Measurements from ENCODE around the gene CBX7. TPM values are rescaled to one million over a fixed set of nuclear protein-coding genes. Genes with fewer than 3 reads are reported as not detected.

Gene CBX7
- total RNA-seq, 1 donor from 2014 or later: 89.6 TPM

- DNase-seq (ENCODE audit: low spot score): no peak
- intact Hi-C loops (cut with DNase I): loop anchor here (5.0 kb wide), 1 partner anchor 264 kb away; no protein-coding TSS in a partner anchor
Measured at GRCh38 chr22:39130892-39131855, 21.3 kb downstream of the CBX7 start.

- intact Hi-C loops (cut with DNase I): loop anchor here (5.0 kb wide), 1 partner anchor 263 kb away; no protein-coding TSS in a partner anchor
- no peak for DNase-seq (ENCODE audit: low spot score)
Measured at GRCh38 chr22:39130152-39130704, 22.3 kb downstream of the CBX7 start.

- DNase-seq (ENCODE audit: low spot score): no peak
- intact Hi-C loops (cut with DNase I): loop anchor here (5.0 to 10.0 kb wide), 2 partner anchors 262 to 355 kb away; no protein-coding TSS in a partner anchor
Measured at GRCh38 chr22:39129746-39130145, 22.7 kb downstream of the CBX7 start.

- DNase-seq (ENCODE audit: low spot score): no peak
- intact Hi-C loops (cut with DNase I): loop anchor here (10.0 kb wide), 1 partner anchor 354 kb away; no protein-coding TSS in a partner anchor
Measured at GRCh38 chr22:39129081-39129480, 23.4 kb downstream of the CBX7 start.

GRCh38 chr22:39128508-39128907, 24.0 kb downstream of the CBX7 start:
- no peak for DNase-seq (ENCODE audit: low spot score)
- intact Hi-C loops (cut with DNase I): loop anchor here (10.0 kb wide), 1 partner anchor 354 kb away; no protein-coding TSS in a partner anchor

- DNase-seq (ENCODE audit: low spot score): no peak
- intact Hi-C loops (cut with DNase I): loop anchor here (10.0 kb wide), 1 partner anchor 351 kb away; no protein-coding TSS in a partner anchor
Measured at GRCh38 chr22:39125622-39126021, 26.9 kb downstream of the CBX7 start.

- no peak for DNase-seq (ENCODE audit: low spot score)
Measured at GRCh38 chr22:39123751-39124581, 28.5 kb downstream of the CBX7 start.

GRCh38 chr22:39122772-39123470, 29.6 kb downstream of the CBX7 start:
- intact Hi-C loops (cut with DNase I): loop anchor here (2.0 to 10.0 kb wide), 2 partner anchors 116 to 348 kb away; no protein-coding TSS in a partner anchor
- DNase-seq (ENCODE audit: low spot score): no peak

More at GRCh38 chr22:39123751-39124581, 28.5 kb downstream of the CBX7 start:
- intact Hi-C loops (cut with DNase I): loop anchor here (2.0 to 10.0 kb wide), 2 partner anchors 117 to 349 kb away; no protein-coding TSS in a partner anchor

- DNase-seq (ENCODE audit: low spot score): no peak
- intact Hi-C loops (cut with DNase I): loop anchor here (10.0 kb wide), 1 partner anchor 346 kb away; no protein-coding TSS in a partner anchor
Measured at GRCh38 chr22:39120983-39121382, 31.5 kb downstream of the CBX7 start.

- intact Hi-C loops (cut with DNase I): loop anchor here (10.0 kb wide), 1 partner anchor 183 kb away; no protein-coding TSS in a partner anchor
- DNase-seq (ENCODE audit: low spot score): no peak
Measured at GRCh38 chr22:39117585-39118191, 34.8 kb downstream of the CBX7 start.

- intact Hi-C loops (cut with DNase I): loop anchor here (10.0 kb wide), 1 partner anchor 181 kb away; no protein-coding TSS in a partner anchor
- no peak for DNase-seq (ENCODE audit: low spot score)
Measured at GRCh38 chr22:39115977-39116621, 36.4 kb downstream of the CBX7 start.

GRCh38 chr22:39115570-39115969, 36.9 kb downstream of the CBX7 start:
- intact Hi-C loops (cut with DNase I): loop anchor here (10.0 kb wide), 1 partner anchor 181 kb away; no protein-coding TSS in a partner anchor
- DNase-seq (ENCODE audit: low spot score): no peak

GRCh38 chr22:39114112-39114511, 38.4 kb downstream of the CBX7 start:
- DNase-seq (ENCODE audit: low spot score): no peak
- intact Hi-C loops (cut with DNase I): loop anchor here (10.0 kb wide), 1 partner anchor 179 kb away; no protein-coding TSS in a partner anchor

- DNase-seq (ENCODE audit: low spot score): no peak
- intact Hi-C loops (cut with DNase I): loop anchor here (10.0 kb wide), 1 partner anchor 176 kb away; no protein-coding TSS in a partner anchor
Measured at GRCh38 chr22:39110631-39111561, 41.6 kb downstream of the CBX7 start.

- no peak for DNase-seq (ENCODE audit: low spot score)
- intact Hi-C loops (cut with DNase I): no loop called here
Measured at GRCh38 chr22:39109361-39109760, 43.1 kb downstream of the CBX7 start.

GRCh38 chr22:39108487-39108886, 44.0 kb downstream of the CBX7 start:
- DNase-seq (ENCODE audit: low spot score): no peak
- intact Hi-C loops (cut with DNase I): no loop called here
